Peyer's patch (tissue), 4 donors: Measurements from ENCODE around the gene CFAP126.

Experiments
- POLR2A ChIP-seq, 2 donors: fragments of 450-650 bp; IDR thresholded peaks; one replicate each; pipeline ENCODE4 v1.5.1; 2017; ENCODE audit warnings: antibody characterized with exemption in 2 of 2, mild to moderate bottlenecking in 2 of 2, moderate library complexity in 2 of 2
- TF ChIP-seq, protein P1 (sequence below), 6 experiments: fragments of 450-650 bp in 4 of 6; fragments of 200-600 bp in 2 of 6; sonication (generic) in 1 of 6; IDR thresholded peaks; one replicate each; pipeline ENCODE4 v1.5.1; 2017 to 2019; ENCODE audit warnings: antibody characterized with exemption in 6 of 6, mild to moderate bottlenecking in 3 of 6, moderate library complexity in 1 of 6

GRCh38 chr1:161342177-161342576 lies 25.5 kb downstream of the CFAP126 start:
- TF ChIP-seq, protein P1, sequence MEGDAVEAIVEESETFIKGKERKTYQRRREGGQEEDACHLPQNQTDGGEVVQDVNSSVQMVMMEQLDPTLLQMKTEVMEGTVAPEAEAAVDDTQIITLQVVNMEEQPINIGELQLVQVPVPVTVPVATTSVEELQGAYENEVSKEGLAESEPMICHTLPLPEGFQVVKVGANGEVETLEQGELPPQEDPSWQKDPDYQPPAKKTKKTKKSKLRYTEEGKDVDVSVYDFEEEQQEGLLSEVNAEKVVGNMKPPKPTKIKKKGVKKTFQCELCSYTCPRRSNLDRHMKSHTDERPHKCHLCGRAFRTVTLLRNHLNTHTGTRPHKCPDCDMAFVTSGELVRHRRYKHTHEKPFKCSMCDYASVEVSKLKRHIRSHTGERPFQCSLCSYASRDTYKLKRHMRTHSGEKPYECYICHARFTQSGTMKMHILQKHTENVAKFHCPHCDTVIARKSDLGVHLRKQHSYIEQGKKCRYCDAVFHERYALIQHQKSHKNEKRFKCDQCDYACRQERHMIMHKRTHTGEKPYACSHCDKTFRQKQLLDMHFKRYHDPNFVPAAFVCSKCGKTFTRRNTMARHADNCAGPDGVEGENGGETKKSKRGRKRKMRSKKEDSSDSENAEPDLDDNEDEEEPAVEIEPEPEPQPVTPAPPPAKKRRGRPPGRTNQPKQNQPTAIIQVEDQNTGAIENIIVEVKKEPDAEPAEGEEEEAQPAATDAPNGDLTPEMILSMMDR (IDR thresholded peaks at IDR 0.05) = no peak
- no peak for TF ChIP-seq POLR2A (IDR thresholded peaks at IDR 0.05)
